Esophagus muscularis mucosa (tissue), 4 donors: ENCODE data around the gene MYCN.

ENCODE experiments used
- EP300 ChIP-seq: sonication (generic); formaldehyde crosslinking; IDR thresholded peaks from one replicate; pipeline ENCODE4 v1.6.1; 2017; ENCODE audit warnings: antibody characterized with exemption
- POLR2A ChIP-seq: fragments of 450-650 bp; IDR thresholded peaks from one replicate; pipeline ENCODE4 v1.6.1; 2017; ENCODE audit warnings: antibody characterized with exemption, moderate library complexity, mild to moderate bottlenecking, low read depth
- POLR2AphosphoS5 ChIP-seq, 2 donors: sonication (generic); formaldehyde crosslinking; IDR thresholded peaks; one replicate each; pipeline ENCODE4 v1.6.1; 2017; ENCODE audit warnings: antibody characterized with exemption in 2 of 2
- TF ChIP-seq, protein P1 (sequence below), 3 experiments: fragments of 200-600 bp in 2 of 3; fragments of 450-650 bp in 1 of 3; sonication (generic) in 2 of 3; IDR thresholded peaks; one replicate each; pipeline ENCODE4 v1.5.1; 2017 to 2019; ENCODE audit warnings: antibody characterized with exemption in 3 of 3, mild to moderate bottlenecking in 2 of 3, moderate library complexity in 1 of 3

DNA sequence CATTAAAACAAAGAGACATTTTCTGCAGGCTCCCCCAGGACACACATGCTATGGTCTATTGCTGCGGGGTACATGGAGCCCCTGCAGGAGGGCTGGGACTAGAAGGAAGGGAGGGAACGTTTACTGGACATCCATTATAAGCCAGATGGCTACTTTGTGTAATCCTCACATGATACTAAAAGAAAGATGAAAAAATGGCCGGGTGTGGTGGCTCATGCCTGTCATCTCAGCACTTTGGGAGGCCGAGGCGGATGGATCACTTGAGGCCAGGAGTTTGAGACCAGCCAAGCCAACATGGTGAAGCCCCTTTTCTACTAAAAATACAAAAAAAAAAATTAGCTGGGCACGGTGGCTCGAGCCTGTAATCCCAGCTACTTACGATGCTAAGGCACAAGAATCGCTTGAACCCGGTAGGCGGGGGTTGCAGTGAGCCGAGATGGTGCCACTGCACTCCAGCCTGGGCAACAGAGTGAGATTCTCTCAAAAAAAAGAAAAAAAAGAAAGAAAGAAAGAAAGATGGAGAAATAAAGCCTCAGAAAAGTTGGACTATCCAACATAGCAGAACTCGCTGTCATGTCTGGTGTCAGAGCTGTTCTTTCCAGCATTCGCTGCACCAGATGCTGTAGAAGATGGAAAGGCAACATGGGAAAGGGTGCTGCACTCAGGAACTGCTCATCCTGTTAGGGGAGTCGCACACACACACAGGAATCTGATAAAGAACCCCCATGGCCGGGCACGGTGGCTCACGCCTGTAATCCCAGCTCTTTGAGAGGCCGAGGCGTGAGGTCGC is 7.8 kb upstream of the MYCN start:
- TF ChIP-seq, protein P1, sequence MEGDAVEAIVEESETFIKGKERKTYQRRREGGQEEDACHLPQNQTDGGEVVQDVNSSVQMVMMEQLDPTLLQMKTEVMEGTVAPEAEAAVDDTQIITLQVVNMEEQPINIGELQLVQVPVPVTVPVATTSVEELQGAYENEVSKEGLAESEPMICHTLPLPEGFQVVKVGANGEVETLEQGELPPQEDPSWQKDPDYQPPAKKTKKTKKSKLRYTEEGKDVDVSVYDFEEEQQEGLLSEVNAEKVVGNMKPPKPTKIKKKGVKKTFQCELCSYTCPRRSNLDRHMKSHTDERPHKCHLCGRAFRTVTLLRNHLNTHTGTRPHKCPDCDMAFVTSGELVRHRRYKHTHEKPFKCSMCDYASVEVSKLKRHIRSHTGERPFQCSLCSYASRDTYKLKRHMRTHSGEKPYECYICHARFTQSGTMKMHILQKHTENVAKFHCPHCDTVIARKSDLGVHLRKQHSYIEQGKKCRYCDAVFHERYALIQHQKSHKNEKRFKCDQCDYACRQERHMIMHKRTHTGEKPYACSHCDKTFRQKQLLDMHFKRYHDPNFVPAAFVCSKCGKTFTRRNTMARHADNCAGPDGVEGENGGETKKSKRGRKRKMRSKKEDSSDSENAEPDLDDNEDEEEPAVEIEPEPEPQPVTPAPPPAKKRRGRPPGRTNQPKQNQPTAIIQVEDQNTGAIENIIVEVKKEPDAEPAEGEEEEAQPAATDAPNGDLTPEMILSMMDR (IDR thresholded peaks at IDR 0.05), result no peak
- TF ChIP-seq POLR2A (no peak), EP300 (no peak), POLR2AphosphoS5 (IDR thresholded peaks at IDR 0.05) (no peak)
